GM23338 (cell line): ENCODE measurements around the gene SLC9A8. TPM values are rescaled to one million over a fixed set of nuclear protein-coding genes. Genes with fewer than 3 reads are reported as not detected.

Experiments used
- ATAC-seq: fragments of 200-7000 bp; cut with Tn5 transposase; 3 replicates; pipeline ENCODE4 v1.9.1; 2020
- DNase-seq: peaks from one replicate; pipeline ENCODE4 v3.0.0-alpha.2; 2015; ENCODE audit warnings: low spot score
- H2AFZ ChIP-seq: fragments of 200-600 bp; sonication (generic); 2 replicates; pipeline ENCODE4 v1.8.0; 2016; ENCODE audit warnings: antibody characterized with exemption, mild to moderate bottlenecking, moderate library complexity
- H3F3A ChIP-seq: fragments of 200-600 bp; sonication (generic); replicated peaks from 2 replicates; pipeline ENCODE4 v1.8.0; 2017; ENCODE audit warnings: antibody characterized with exemption, mixed run types, low read depth
- H3K27ac ChIP-seq: fragments of 200-600 bp; sonication (generic); 2 replicates; pipeline ENCODE4 v1.6.1; 2016; ENCODE audit warnings: low read depth
- H3K27me3 ChIP-seq: fragments of 200-600 bp; sonication (generic); 2 replicates; pipeline ENCODE4 v1.8.0; 2016; ENCODE audit warnings: mild to moderate bottlenecking, mixed run types, moderate library complexity; ENCODE audit not compliant: insufficient read depth
- H3K36me3 ChIP-seq: fragments of 200-600 bp; sonication (generic); 2 replicates; pipeline ENCODE4 v1.8.0; 2016; ENCODE audit warnings: mild to moderate bottlenecking; ENCODE audit not compliant: insufficient read depth
- H3K4me1 ChIP-seq: fragments of 200-600 bp; sonication (generic); 2 replicates; pipeline ENCODE4 v1.8.0; 2016; ENCODE audit warnings: mild to moderate bottlenecking, moderate library complexity; ENCODE audit not compliant: insufficient read depth
- H3K4me2 ChIP-seq: fragments of 200-600 bp; sonication (generic); 2 replicates; pipeline ENCODE4 v1.7.1; 2017; ENCODE audit warnings: mixed run types
- H3K4me3 ChIP-seq: fragments of 200-600 bp; sonication (generic); 2 replicates; pipeline ENCODE4 v1.6.1; 2016; ENCODE audit warnings: mixed run types
- H3K79me2 ChIP-seq: fragments of 200-600 bp; sonication (generic); replicated peaks from 2 replicates; pipeline ENCODE4 v1.8.0; 2017; ENCODE audit warnings: mild to moderate bottlenecking; ENCODE audit not compliant: insufficient read depth
- H3K9me2 ChIP-seq: fragments of 200-600 bp; sonication (generic); 2 replicates; pipeline ENCODE4 v1.8.0; 2017; ENCODE audit not compliant: insufficient read depth
- H4K20me1 ChIP-seq: fragments of 200-600 bp; sonication (generic); replicated peaks from 2 replicates; pipeline ENCODE4 v1.8.0; 2017; ENCODE audit warnings: mild to moderate bottlenecking; ENCODE audit not compliant: insufficient read depth
- H3K27ac Mint-ChIP-seq: 2 replicates; pipeline ENCODE4 v1.8.0; 2020; ENCODE audit warnings: inconsistent platforms, mild to moderate bottlenecking, moderate library complexity, mixed read lengths
- H3K27me3 Mint-ChIP-seq: 3 replicates; pipeline ENCODE4 v1.8.0; 2022; ENCODE audit warnings: low read depth, mild to moderate bottlenecking, moderate library complexity, mixed read lengths, inconsistent platforms; ENCODE audit not compliant: insufficient read depth, poor library complexity
- H3K36me3 Mint-ChIP-seq: 3 replicates; pipeline ENCODE4 v1.8.0; 2021; ENCODE audit warnings: low read depth, mild to moderate bottlenecking, inconsistent platforms, moderate library complexity, mixed read lengths
- H3K4me1 Mint-ChIP-seq: 3 replicates; pipeline ENCODE4 v1.8.0; 2020; ENCODE audit warnings: mild to moderate bottlenecking, inconsistent platforms, mixed read lengths
- H3K4me3 Mint-ChIP-seq: 3 replicates; pipeline ENCODE4 v1.8.0; 2021; ENCODE audit warnings: moderate library complexity, mild to moderate bottlenecking, inconsistent platforms, mixed read lengths
- H3K9me3 Mint-ChIP-seq: 3 replicates; pipeline ENCODE4 v1.8.0; 2020; ENCODE audit warnings: moderate library complexity, mild to moderate bottlenecking, inconsistent platforms, mixed read lengths
- CREB1 ChIP-seq: fragments of 250-450 bp; sonication (Bioruptor Pico); IDR thresholded peaks from 2 replicates; pipeline ENCODE4 v1.5.0; 2020; ENCODE audit warnings: low read depth, mild to moderate bottlenecking, moderate library complexity
- EZH2 ChIP-seq: fragments of 200-600 bp; sonication (generic); IDR thresholded peaks from one replicate; pipeline ENCODE4 v1.8.0; 2017; ENCODE audit warnings: antibody characterized with exemption, mild to moderate bottlenecking, low read depth; ENCODE audit not compliant: unreplicated experiment
- EZH2phosphoT487 ChIP-seq: fragments of 200-600 bp; sonication (generic); IDR thresholded peaks from one replicate; pipeline ENCODE4 v1.8.1; 2018; ENCODE audit warnings: antibody characterized with exemption; ENCODE audit not compliant: unreplicated experiment
- JUNB ChIP-seq: IDR thresholded peaks from one replicate; pipeline ENCODE4 v1.6.1; 2016; ENCODE audit warnings: antibody characterized with exemption; ENCODE audit not compliant: unreplicated experiment
- NANOG ChIP-seq: IDR thresholded peaks from 2 replicates; pipeline ENCODE4 v1.6.1; 2016; ENCODE audit warnings: antibody characterized with exemption, borderline replicate concordance
- POLR2AphosphoS5 ChIP-seq: IDR thresholded peaks from 2 replicates; pipeline ENCODE4 v1.6.1; 2016; ENCODE audit warnings: antibody characterized with exemption, low read depth
- STAT1 ChIP-seq: IDR thresholded peaks from one replicate; pipeline ENCODE4 v1.6.1; 2016; ENCODE audit warnings: antibody characterized with exemption; ENCODE audit not compliant: unreplicated experiment
- ZNF114 ChIP-seq: fragments of 250-450 bp; sonication (Bioruptor Pico); IDR thresholded peaks from 2 replicates; pipeline ENCODE4 v1.5.0; 2020; ENCODE audit warnings: mild to moderate bottlenecking, moderate library complexity
- ZNF331 ChIP-seq: fragments of 250-450 bp; sonication (Bioruptor Pico); IDR thresholded peaks from 2 replicates; pipeline ENCODE4 v1.5.0; 2020; ENCODE audit warnings: low read depth, mild to moderate bottlenecking, moderate library complexity
- polyA plus RNA-seq: library from polyadenylated mRNA; unstranded; fragments of >200 nt; fragmentation: Nextera tagmentation; extraction: Ambion mirVana; gene quantifications from 2 replicates; pipeline ENCODE4 v1.2.1, GENCODE V29; 2016
- total RNA-seq: library from RNA; depleted of rRNA; stranded (reverse); fragments of >200 nt; shearing (Covaris generic); gene quantifications from 2 replicates; pipeline ENCODE4 v1.2.3, GENCODE V29; 2014
- TF ChIP-seq, protein P1 (sequence below), 2 experiments: fragments of 200-600 bp in 1 of 2; sonication (generic) in 1 of 2; conservative IDR thresholded peaks; 2 replicates each; pipeline versions ENCODE4 v1.5.1 to v1.6.1; 2016 to 2017; ENCODE audit warnings: antibody characterized with exemption in 2 of 2, low read depth in 2 of 2, mild to moderate bottlenecking in 2 of 2, moderate library complexity in 1 of 2
- TF ChIP-seq, protein P2 (sequence below): IDR thresholded peaks from 2 replicates; pipeline ENCODE4 v1.6.1; 2016; ENCODE audit warnings: antibody characterized with exemption
- TF ChIP-seq, protein P3 (sequence below): fragments of 250-450 bp; sonication (Bioruptor Pico); IDR thresholded peaks from 2 replicates; pipeline ENCODE4 v1.5.0; 2020; ENCODE audit warnings: mild to moderate bottlenecking, moderate library complexity
- TF ChIP-seq, protein P4 (sequence below): IDR thresholded peaks from one replicate; pipeline ENCODE4 v1.6.1; 2018; ENCODE audit warnings: antibody characterized with exemption; ENCODE audit not compliant: unreplicated experiment

SLC9A8 gene
- total and polyA plus RNA-seq, 2 experiments from 2014 or later, result 2.6 to 6.4 TPM

DNA sequence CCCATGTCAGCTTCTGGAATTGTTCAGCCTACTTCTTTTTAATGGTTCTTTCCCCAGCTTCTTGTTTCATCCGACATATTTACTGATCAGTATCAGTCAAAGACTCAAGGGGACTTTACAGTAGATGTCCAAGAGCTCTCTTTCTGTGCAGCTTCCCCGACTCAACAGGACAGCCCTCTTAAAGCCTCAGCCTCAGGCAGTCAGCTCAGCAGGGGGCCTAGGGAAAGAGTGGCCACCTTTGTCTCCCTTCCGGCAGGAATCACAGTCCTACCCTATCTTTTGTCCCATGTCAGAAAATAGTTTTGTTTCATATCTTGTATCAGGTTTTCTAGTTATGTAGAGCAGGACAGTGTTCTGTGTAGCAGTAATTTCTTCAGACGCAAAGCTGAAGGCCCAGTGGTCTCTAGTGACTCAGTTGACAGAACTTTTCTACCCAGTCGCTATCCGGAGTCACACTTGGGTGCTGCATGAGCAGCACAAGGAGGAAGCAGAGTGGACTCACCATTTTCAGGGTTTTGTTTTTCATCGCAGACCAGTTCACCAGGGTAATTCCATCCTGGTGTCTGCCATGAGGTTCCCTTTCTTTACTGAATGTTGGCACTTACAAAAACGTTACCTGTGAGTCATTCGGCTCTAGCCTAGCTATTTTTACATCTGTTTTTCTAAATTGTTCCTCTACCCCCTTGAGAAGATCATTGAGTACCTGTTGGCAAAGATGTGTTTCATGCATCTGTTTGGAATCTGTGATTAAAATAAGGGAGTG is 55.0 kb downstream of the SLC9A8 start:
- H3K4me2 ChIP-seq, result no peak overlapping the region
- H3K9me2 ChIP-seq, result no peaks in the 10 kb centered on the region
- peaks cover 3% of the 10 kb centered on the region; the same call in 1 of the 2 replicates for H3F3A ChIP-seq
- no peaks in the 10 kb centered on the region for H4K20me1 ChIP-seq
- peaks cover 1% of the 10 kb centered on the region for H3K27me3 Mint-ChIP-seq
- DNase-seq (peak; percentile 68), ATAC-seq (peak; percentile 77)
- TF ChIP-seq NANOG, result no peak
- no peak for TF ChIP-seq ZNF114
- no peak for TF ChIP-seq JUNB
- TF ChIP-seq ZNF331 (CRISPR knock-in tag), result no peak
- TF ChIP-seq POLR2AphosphoS5, result no peak
- TF ChIP-seq, protein P1, sequence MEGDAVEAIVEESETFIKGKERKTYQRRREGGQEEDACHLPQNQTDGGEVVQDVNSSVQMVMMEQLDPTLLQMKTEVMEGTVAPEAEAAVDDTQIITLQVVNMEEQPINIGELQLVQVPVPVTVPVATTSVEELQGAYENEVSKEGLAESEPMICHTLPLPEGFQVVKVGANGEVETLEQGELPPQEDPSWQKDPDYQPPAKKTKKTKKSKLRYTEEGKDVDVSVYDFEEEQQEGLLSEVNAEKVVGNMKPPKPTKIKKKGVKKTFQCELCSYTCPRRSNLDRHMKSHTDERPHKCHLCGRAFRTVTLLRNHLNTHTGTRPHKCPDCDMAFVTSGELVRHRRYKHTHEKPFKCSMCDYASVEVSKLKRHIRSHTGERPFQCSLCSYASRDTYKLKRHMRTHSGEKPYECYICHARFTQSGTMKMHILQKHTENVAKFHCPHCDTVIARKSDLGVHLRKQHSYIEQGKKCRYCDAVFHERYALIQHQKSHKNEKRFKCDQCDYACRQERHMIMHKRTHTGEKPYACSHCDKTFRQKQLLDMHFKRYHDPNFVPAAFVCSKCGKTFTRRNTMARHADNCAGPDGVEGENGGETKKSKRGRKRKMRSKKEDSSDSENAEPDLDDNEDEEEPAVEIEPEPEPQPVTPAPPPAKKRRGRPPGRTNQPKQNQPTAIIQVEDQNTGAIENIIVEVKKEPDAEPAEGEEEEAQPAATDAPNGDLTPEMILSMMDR (conservative IDR thresholded peaks at IDR 0.05; ENCODE audit: low read depth in 2 of 2), result no peak
- TF ChIP-seq, protein P2, sequence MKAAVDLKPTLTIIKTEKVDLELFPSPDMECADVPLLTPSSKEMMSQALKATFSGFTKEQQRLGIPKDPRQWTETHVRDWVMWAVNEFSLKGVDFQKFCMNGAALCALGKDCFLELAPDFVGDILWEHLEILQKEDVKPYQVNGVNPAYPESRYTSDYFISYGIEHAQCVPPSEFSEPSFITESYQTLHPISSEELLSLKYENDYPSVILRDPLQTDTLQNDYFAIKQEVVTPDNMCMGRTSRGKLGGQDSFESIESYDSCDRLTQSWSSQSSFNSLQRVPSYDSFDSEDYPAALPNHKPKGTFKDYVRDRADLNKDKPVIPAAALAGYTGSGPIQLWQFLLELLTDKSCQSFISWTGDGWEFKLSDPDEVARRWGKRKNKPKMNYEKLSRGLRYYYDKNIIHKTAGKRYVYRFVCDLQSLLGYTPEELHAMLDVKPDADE, result no peak
- no peak for TF ChIP-seq CREB1 (CRISPR knock-in tag)
- TF ChIP-seq, protein P3, sequence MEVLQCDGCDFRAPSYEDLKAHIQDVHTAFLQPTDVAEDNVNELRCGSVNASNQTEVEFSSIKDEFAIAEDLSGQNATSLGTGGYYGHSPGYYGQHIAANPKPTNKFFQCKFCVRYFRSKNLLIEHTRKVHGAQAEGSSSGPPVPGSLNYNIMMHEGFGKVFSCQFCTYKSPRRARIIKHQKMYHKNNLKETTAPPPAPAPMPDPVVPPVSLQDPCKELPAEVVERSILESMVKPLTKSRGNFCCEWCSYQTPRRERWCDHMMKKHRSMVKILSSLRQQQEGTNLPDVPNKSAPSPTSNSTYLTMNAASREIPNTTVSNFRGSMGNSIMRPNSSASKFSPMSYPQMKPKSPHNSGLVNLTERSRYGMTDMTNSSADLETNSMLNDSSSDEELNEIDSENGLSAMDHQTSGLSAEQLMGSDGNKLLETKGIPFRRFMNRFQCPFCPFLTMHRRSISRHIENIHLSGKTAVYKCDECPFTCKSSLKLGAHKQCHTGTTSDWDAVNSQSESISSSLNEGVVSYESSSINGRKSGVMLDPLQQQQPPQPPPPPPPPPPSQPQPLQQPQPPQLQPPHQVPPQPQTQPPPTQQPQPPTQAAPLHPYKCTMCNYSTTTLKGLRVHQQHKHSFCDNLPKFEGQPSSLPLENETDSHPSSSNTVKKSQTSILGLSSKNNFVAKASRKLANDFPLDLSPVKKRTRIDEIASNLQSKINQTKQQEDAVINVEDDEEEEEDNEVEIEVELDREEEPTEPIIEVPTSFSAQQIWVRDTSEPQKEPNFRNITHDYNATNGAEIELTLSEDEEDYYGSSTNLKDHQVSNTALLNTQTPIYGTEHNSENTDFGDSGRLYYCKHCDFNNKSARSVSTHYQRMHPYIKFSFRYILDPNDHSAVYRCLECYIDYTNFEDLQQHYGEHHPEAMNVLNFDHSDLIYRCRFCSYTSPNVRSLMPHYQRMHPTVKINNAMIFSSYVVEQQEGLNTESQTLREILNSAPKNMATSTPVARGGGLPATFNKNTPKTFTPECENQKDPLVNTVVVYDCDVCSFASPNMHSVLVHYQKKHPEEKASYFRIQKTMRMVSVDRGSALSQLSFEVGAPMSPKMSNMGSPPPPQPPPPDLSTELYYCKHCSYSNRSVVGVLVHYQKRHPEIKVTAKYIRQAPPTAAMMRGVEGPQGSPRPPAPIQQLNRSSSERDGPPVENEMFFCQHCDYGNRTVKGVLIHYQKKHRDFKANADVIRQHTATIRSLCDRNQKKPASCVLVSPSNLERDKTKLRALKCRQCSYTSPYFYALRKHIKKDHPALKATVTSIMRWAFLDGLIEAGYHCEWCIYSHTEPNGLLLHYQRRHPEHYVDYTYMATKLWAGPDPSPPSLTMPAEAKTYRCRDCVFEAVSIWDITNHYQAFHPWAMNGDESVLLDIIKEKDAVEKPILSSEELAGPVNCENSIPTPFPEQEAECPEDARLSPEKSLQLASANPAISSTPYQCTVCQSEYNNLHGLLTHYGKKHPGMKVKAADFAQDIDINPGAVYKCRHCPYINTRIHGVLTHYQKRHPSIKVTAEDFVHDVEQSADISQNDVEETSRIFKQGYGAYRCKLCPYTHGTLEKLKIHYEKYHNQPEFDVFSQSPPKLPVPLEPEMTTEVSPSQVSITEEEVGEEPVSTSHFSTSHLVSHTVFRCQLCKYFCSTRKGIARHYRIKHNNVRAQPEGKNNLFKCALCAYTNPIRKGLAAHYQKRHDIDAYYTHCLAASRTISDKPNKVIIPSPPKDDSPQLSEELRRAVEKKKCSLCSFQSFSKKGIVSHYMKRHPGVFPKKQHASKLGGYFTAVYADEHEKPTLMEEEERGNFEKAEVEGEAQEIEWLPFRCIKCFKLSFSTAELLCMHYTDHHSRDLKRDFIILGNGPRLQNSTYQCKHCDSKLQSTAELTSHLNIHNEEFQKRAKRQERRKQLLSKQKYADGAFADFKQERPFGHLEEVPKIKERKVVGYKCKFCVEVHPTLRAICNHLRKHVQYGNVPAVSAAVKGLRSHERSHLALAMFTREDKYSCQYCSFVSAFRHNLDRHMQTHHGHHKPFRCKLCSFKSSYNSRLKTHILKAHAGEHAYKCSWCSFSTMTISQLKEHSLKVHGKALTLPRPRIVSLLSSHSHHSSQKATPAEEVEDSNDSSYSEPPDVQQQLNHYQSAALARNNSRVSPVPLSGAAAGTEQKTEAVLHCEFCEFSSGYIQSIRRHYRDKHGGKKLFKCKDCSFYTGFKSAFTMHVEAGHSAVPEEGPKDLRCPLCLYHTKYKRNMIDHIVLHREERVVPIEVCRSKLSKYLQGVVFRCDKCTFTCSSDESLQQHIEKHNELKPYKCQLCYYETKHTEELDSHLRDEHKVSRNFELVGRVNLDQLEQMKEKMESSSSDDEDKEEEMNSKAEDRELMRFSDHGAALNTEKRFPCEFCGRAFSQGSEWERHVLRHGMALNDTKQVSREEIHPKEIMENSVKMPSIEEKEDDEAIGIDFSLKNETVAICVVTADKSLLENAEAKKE (CRISPR knock-in tag), result no peak
- TF ChIP-seq EZH2, result no peak
- TF ChIP-seq, protein P4, sequence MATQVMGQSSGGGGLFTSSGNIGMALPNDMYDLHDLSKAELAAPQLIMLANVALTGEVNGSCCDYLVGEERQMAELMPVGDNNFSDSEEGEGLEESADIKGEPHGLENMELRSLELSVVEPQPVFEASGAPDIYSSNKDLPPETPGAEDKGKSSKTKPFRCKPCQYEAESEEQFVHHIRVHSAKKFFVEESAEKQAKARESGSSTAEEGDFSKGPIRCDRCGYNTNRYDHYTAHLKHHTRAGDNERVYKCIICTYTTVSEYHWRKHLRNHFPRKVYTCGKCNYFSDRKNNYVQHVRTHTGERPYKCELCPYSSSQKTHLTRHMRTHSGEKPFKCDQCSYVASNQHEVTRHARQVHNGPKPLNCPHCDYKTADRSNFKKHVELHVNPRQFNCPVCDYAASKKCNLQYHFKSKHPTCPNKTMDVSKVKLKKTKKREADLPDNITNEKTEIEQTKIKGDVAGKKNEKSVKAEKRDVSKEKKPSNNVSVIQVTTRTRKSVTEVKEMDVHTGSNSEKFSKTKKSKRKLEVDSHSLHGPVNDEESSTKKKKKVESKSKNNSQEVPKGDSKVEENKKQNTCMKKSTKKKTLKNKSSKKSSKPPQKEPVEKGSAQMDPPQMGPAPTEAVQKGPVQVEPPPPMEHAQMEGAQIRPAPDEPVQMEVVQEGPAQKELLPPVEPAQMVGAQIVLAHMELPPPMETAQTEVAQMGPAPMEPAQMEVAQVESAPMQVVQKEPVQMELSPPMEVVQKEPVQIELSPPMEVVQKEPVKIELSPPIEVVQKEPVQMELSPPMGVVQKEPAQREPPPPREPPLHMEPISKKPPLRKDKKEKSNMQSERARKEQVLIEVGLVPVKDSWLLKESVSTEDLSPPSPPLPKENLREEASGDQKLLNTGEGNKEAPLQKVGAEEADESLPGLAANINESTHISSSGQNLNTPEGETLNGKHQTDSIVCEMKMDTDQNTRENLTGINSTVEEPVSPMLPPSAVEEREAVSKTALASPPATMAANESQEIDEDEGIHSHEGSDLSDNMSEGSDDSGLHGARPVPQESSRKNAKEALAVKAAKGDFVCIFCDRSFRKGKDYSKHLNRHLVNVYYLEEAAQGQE, result no peak
- TF ChIP-seq EZH2phosphoT487, result no peak
- no peak for TF ChIP-seq STAT1
- no peaks in the 10 kb centered on the region for H3K27me3 ChIP-seq
- H2AFZ ChIP-seq, result no peak overlapping the region
- no peak overlapping the region for H3K27ac ChIP-seq
- H3K4me1 Mint-ChIP-seq, result peaks cover 12% of the 10 kb centered on the region
- H3K4me3 Mint-ChIP-seq, result no peak overlapping the region
- no peak overlapping the region for H3K27ac Mint-ChIP-seq
- peaks cover 7% of the 10 kb centered on the region for H3K4me1 ChIP-seq
- no peaks in the 10 kb centered on the region; the same call in 2 of the 3 replicates for H3K9me3 Mint-ChIP-seq
- H3K4me3 ChIP-seq, result no peak overlapping the region
- H3K79me2 ChIP-seq, result no peaks in the 10 kb centered on the region
- no peaks in the 10 kb centered on the region for H3K36me3 ChIP-seq
- no peaks in the 10 kb centered on the region for H3K36me3 Mint-ChIP-seq
